GM21447 (cell line): ENCODE measurements around the gene GAL.

Experiments
- ATAC-seq: cut with Tn5 transposase; IDR thresholded peaks from one replicate; pipeline ENCODE4 v1.9.1; 2021; ENCODE audit not compliant: unreplicated experiment

Gene GAL

DNA sequence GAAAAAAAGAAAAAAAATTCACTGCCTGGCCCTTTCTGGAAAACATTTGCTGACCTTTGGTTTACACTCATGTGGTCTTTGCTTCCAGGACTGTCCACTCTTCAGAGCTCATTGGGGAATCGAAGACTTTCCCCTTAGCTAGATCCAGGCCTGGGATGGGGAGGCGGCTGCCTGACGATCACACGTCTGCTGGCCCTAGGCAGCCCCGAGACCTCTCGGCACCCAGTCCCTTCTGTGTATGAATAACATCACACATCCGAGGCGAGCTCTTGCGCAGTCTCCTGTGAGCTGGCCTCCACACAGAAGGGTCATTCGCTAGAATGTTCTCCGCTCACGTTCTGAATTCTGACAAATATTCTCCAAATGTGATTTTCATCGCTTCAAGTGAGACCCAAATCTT lies 25.7 kb upstream of the GAL start:
- ATAC-seq = no peak

DNA sequence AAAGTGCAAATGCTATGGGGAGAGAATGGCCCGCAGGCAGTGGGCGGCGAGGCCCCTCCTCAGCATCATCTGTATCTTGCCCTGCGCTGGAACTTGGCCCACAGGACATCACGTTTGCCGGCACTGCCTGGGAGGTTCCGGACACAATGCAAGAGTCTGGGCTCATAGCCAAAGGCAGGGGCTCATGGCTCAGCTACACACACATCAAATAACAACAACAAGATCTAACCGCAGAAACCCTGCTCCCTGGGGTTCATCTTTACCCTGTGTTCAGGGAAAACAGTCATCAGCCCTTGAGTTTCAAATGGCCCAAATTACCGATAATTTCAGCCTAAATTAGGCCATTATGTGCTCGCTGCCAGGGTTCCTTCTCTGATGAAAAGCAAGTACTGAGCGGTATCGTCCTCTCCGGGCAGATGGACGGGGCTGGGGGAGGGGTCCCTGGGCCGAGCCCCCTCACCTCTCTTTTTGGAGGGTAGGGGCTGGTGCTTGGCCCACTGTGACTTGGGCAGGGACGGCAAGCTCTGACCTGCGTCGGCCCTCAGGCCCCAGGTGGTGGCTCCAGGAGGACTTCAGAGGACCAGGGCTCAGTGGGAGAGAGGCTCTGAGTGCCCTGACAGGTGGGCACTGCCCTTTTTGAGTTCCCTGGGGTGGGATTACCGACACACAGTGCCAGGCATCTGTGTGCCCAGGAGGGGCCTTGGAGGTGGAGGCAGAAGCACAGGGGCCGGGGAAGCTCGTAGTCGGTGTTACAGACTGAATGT lies 25.0 kb upstream of the GAL start:
- ATAC-seq = no peak

- ATAC-seq = no peak
These were observed 24.1 kb upstream of the GAL start for GRCh38 chr11:68660066-68660810.

GRCh38 chr11:68661014-68661413 lies 23.3 kb upstream of the GAL start:
- ATAC-seq = no peak

DNA sequence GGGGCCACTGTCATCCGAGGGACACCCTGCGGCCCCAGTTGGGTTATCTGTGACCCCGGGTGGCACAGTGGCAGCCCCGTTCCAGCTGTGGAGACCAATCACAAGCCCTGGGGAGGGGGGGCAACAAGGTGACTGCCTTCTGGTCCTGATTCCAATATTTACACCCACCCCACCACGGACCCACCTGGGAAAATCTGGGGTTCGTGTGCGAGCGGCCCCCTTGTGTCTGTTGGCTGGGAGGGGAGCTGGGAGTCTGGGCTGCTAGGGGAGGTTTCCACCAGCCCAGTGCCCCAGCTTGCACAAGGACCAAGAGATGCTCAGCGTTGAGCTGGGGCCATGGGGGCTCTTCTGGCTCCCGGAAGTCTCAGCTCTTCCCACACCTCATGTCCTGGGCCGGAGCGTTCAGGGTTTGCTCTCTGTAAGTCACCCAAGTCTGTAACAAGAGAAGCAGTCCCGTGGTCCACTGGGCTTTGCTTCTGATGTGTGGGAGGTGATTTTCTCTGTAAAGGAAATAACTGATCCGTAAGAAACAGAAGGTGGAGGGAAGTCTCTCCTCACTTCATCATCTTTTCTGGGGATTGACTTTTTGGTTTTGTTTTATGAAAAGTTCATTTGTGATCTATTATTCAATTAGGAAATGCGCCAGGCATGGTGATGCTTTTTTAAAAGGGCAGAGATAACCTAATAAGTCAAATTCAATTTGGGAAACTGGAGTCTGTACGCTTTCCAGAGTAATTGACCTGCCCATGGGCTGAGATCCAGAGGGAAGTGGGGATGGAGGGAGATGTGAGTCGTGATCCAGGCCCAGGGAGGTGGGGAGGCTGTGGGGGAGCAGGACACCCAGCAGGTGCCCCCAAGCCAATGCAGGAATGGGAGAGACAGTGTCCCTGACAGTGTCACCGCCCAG lies 22.4 kb upstream of the GAL start:
- no peak for ATAC-seq

DNA sequence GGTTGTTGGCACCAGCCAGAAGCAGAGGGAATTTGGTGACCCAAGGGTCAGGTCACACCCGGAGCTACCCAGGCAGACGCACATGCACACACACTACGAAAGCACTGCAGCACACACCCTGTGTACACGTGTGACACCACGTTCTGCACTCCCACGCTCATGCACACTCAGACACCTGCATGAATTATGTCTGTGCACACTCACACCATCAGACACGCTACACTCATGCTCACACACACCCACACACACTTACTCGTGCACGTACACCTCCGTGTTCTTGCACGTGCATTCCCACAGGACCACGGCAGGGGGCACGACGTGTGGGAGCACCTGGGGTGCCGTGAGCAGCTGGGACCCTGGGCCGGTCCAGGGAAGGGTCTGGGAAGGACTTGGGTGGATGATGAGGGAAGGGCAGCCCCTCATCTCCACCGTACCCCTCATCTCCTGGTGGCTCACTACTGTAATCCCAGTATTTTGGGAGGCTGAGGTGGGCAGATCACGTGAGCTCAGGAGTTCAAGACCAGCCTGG lies 20.8 kb upstream of the GAL start:
- ATAC-seq = no peak

DNA sequence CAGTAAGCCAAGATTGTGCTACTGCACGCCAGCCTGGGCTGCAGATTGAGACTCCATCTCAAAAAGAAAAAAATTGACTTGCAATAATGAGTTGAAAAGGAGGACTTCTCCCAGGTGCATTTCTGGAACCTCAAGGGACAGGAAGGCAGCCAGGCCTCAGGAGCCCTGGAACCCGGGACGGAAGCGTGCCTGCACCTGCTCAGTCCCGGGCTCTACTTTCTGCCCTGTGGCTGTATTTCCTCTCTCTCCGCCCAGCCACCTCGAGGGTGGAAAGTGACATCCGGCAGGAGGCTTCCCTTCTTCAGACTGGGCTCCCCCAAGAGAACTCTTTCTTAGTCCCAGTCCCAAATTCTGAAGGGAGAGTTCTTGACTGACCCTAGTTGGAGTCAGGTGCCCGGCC lies 20.2 kb upstream of the GAL start:
- ATAC-seq = no peak

- no peak for ATAC-seq
These were observed 19.4 kb upstream of the GAL start for GRCh38 chr11:68664906-68665305.

GRCh38 chr11:68665436-68665835 lies 18.9 kb upstream of the GAL start:
- ATAC-seq = no peak

- ATAC-seq = no peak
These were observed 17.5 kb upstream of the GAL start for GRCh38 chr11:68666849-68667248.

DNA sequence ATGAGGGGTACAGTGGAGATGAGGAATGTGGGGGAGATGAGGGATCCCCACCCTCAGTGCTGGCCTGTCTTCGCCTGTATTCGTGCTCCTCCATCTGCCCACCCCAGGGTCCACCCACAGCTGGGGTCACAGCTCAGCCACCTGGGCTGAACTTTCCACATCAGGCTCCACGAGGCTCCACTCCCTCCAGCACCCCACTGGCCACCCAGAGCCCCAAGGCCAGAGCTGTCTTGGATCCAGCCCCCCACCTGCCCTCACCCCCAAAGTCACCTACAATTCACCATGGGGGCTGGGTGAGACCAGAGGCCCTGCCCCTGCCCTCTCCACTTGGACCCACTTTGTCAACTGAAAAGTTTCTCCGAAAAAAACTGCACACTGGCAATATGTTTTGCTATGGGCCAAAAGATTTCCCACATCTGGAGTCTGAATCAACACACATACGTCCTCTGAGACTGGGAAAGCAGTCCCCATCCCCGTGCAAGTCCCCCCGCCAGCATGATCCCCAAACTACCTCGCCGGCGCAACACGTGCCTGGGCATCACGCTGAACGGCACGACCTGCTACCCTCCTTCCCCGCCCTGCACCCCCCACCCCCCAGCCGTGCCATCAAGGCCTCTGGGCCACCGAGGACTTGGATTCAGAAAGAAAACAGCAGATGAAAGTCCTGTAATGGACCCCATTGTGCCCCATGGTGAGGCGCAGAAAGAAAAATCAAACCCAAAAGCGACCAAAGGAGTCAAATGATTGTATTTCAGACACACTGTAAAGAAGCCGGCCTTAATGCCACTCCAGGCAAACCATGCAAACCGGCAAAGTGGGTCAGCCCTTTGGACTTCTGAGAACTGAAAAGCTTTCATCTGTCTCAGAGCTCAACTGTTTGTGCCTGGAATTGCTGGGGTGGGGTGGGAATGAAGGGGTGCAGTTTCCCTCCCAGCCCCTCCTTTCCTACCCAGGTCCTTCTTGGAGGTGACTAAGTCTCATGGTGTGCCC lies 16.5 kb upstream of the GAL start:
- ATAC-seq = no peak

DNA sequence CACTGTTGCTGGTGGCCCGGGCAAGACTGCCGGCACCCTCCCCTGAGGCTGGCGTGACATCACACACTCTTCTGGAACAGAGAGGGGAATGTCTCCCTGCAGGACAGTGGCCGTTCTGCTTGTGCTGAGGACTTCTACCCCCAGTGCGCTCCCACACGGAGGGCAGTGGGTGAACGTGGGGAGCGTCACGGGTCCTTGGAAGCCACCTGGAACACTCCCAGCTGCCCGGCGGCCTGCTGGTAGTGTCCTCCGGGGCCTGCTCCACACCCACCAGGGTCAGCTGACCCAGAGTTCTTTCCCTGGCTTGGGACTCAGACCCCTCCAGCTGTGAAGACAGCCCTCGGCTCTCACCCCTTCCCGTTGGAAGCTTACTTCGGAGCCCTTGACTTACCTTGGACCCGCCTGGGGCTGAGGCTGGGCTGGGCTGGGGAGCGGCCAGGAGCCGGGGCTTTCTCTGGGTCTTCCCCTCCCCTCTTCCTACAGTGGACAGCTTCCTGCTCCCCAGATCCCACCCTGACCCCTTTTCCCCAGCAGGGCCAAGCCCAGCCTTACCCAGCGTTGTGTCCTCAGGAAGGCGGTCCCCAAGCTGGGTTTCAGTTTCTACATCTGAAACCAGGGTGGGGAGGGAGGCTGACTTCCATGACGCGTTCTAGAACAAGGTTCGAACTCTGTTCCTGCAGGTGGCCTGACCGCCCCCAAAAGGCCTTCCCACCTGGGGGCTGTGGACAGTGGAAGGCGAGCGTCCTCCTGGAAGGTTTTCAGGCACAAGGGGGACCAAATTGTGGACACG lies 14.8 kb upstream of the GAL start:
- ATAC-seq = no peak

GRCh38 chr11:68670208-68670992 lies 13.9 kb upstream of the GAL start:
- no peak for ATAC-seq

- no peak for ATAC-seq
These were observed 10.9 kb upstream of the GAL start for GRCh38 chr11:68673306-68673945.

DNA sequence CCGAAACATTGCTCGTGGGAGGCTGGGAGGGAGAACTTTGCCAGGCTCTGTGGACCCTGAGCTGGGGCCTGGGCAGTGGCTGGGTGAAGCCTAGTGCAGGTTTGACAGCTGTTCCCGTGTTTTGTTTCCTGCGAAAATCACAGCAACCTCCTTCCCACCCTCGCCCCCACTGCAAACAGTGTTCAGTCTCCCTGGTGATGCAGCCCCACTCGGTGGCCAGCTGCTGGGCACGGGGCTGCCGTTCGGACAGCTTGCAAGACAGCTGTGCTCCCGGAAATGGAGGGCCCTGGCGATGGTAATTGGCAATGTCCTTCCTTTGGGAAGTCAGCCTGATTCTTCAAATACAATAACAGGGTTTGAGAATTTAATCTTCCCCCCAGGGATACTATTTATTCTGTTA lies 10.4 kb upstream of the GAL start:
- ATAC-seq = no peak

DNA sequence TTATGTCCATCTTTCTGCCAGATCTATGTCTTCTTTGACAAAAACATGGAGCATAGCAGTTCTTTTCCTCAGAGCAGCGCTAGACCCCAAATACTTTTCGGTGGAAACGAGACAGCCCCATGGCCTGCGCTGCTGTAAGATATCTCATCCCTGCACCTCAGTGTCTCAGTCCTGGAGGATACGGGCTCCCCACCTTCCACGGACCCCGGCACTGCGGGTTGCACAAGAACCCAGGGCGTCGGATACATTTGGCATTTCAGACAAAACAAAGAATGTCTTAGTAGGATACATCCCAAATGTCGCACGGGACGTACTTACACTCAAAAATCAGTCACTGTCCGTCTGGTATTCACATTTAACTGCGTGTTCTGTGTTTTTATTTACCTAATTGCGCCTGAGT lies 9.9 kb upstream of the GAL start:
- ATAC-seq = no peak

DNA sequence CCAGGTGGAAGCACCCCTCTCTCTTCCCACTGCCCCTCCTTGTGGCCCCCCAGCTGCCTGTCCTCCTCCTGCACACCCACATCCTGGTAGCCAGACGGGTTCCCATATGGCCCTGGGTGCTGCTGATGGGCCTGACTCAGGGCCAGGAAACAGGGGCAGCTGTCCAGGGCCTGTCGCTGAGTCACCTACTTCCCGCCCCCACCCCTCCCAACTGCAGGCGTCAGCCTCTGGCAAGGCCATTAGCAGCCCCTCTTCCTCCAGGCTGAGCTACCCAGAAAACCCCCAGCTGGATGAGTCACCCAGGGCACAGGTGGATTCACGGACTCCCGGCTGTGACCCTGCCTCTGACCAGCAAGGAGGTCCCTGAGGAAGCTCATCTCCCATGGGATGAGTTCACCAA lies 6.9 kb upstream of the GAL start:
- ATAC-seq = no peak

DNA sequence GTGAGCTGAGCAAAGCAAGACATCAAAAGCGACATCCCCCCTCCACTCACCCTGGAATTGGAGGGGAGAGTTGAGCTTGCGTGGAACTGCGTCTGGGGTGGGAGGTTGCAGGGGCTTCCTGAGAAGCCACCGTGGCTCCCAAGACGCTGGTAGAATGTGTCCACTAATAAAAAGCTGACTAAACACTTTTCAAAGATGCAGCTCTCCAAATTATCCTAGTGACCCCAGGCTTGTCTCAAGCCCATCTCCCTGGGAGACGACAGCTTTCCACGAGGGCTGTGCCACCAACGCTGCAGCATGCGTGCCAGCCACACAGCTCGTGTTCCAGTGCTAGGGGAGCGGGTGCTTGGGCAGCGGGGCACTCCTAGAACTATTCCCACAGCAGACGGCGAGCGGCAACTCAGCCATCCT lies 6.3 kb upstream of the GAL start:
- no peak for ATAC-seq
